ENCODE measurements around the gene CCDC47.

CCDC47 gene

DNA sequence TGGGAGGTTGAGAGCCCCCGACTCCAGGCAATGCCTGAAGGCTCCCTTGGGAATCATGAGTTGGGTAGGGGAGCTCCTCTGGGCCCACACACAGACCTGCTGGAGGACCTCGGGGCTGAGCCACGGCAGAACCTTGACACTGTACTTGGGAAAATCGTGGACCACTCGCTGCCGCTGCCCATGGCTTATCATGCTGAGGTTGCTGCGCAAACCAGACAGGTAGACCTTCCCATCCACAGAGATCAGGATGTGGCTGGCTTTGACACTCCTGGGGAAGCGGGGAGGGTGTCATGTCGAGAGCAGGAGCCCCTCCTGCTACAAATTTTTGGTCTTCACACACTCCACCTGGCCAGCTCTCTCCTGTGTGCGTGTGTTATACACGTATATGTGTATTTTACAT lies 66.2 kb downstream of the CCDC47 start:
- CTCF ChIA-PET: no interaction called here
- Histone ChIP-seq H3K27ac (ENCODE audit: extremely low read depth, low read depth, low read length) (no peak overlapping the region), H3K4me3 (ENCODE audit: low read depth, low read length) (no peak overlapping the region), H3K36me3 (ENCODE audit: control insufficient read depth in 2 of 2, insufficient read depth in 1 of 2, low read length in 2 of 2) (peaks cover 20 to 91% of the 10 kb centered on the region in 2 experiments), H3K9me3 (ENCODE audit: control insufficient read depth, insufficient read depth, low read depth, low read length) (no peaks in the 10 kb centered on the region), H3K4me1 (ENCODE audit: control insufficient read depth, insufficient read depth, low read length) (no peaks in the 10 kb centered on the region)
- no peak for TF ChIP-seq GFI1B (tag by site-specific recombination; IDR thresholded peaks at IDR 0.05)
- no peak for TF ChIP-seq ZNF510 (tag by site-specific recombination; IDR thresholded peaks at IDR 0.05; ENCODE audit: insufficient replicate concordance)
- no peak for TF ChIP-seq ZNF555 (tag by site-specific recombination; conservative IDR thresholded peaks at IDR 0.05)
- TF ChIP-seq ZNF544 (tag by site-specific recombination; IDR thresholded peaks at IDR 0.05): no peak
- no peak for TF ChIP-seq GLIS2 (tag by site-specific recombination; IDR thresholded peaks at IDR 0.05)
- TF ChIP-seq KLF1 (tag by site-specific recombination; IDR thresholded peaks at IDR 0.05): no peak
- no peak for TF ChIP-seq MYNN (tag by site-specific recombination; IDR thresholded peaks at IDR 0.05; ENCODE audit: borderline replicate concordance)
- no peak for TF ChIP-seq EGR2 (tag by site-specific recombination; IDR thresholded peaks at IDR 0.05; ENCODE audit: low read depth)
- no peak for TF ChIP-seq KLF8 (tag by site-specific recombination; IDR thresholded peaks at IDR 0.05)
- TF ChIP-seq ZNF791 (tag by site-specific recombination; IDR thresholded peaks at IDR 0.05): no peak
- no peak for TF ChIP-seq ZBTB48 (tag by site-specific recombination; IDR thresholded peaks at IDR 0.05)
- TF ChIP-seq OVOL3 (tag by site-specific recombination; IDR thresholded peaks at IDR 0.05): no peak
- TF ChIP-seq ZNF23 (tag by site-specific recombination; IDR thresholded peaks at IDR 0.05; ENCODE audit: borderline replicate concordance): no peak
- TF ChIP-seq ZNF48 (tag by site-specific recombination; IDR thresholded peaks at IDR 0.05): no peak
- TF ChIP-seq ZNF549 (tag by site-specific recombination; IDR thresholded peaks at IDR 0.05): no peak
- no peak for TF ChIP-seq ZNF560 (tag by site-specific recombination; IDR thresholded peaks at IDR 0.05; ENCODE audit: borderline replicate concordance)
- POLR2A ChIA-PET: no interaction called here

GRCh38 chr17:63706336-63707082 lies 66.9 kb downstream of the CCDC47 start:
- peaks cover 15 to 84% of the 10 kb centered on the region in 2 experiments for H3K36me3 ChIP-seq (ENCODE audit: control insufficient read depth in 2 of 2, insufficient read depth in 1 of 2, low read length in 2 of 2)
- CTCF ChIA-PET: interaction anchor here (0.6 to 1.4 kb wide), 4 partner anchors 9 to 310 kb away, joined by 3 to 6 read pairs (median 4); no protein-coding TSS in a partner anchor

More at GRCh38 chr17:63706336-63707082, 66.9 kb downstream of the CCDC47 start:
- H3K9me3 ChIP-seq (ENCODE audit: control insufficient read depth, insufficient read depth, low read depth, low read length): no peaks in the 10 kb centered on the region
- H3K4me3 ChIP-seq (ENCODE audit: low read depth, low read length): no peak overlapping the region
- TF ChIP-seq, protein P1, sequence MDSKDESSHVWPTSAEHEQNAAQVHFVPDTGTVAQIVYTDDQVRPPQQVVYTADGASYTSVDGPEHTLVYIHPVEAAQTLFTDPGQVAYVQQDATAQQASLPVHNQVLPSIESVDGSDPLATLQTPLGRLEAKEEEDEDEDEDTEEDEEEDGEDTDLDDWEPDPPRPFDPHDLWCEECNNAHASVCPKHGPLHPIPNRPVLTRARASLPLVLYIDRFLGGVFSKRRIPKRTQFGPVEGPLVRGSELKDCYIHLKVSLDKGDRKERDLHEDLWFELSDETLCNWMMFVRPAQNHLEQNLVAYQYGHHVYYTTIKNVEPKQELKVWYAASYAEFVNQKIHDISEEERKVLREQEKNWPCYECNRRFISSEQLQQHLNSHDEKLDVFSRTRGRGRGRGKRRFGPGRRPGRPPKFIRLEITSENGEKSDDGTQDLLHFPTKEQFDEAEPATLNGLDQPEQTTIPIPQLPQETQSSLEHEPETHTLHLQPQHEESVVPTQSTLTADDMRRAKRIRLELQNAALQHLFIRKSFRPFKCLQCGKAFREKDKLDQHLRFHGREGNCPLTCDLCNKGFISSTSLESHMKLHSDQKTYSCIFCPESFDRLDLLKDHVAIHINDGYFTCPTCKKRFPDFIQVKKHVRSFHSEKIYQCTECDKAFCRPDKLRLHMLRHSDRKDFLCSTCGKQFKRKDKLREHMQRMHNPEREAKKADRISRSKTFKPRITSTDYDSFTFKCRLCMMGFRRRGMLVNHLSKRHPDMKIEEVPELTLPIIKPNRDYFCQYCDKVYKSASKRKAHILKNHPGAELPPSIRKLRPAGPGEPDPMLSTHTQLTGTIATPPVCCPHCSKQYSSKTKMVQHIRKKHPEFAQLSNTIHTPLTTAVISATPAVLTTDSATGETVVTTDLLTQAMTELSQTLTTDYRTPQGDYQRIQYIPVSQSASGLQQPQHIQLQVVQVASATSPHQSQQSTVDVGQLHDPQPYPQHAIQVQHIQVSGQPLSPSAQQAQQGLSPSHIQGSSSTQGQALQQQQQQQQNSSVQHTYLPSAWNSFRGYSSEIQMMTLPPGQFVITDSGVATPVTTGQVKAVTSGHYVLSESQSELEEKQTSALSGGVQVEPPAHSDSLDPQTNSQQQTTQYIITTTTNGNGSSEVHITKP (tag by site-specific recombination; IDR thresholded peaks at IDR 0.05): no peak
- TF ChIP-seq ZNF776 (tag by site-specific recombination; IDR thresholded peaks at IDR 0.05; ENCODE audit: borderline replicate concordance) (no peak), SP7 (tag by site-specific recombination; IDR thresholded peaks at IDR 0.05) (no peak), ZNF211 (tag by site-specific recombination; IDR thresholded peaks at IDR 0.05; ENCODE audit: low read depth) (no peak), ZNF121 (tag by site-specific recombination; IDR thresholded peaks at IDR 0.05) (no peak)
- POLR2A ChIA-PET: interaction anchor here (1.1 to 1.2 kb wide), 2 partner anchors 9 to 85 kb away, joined by 3 read pairs; partner anchors contain the start of gene MAP3K3
- no peak overlapping the region for H3K27ac ChIP-seq (ENCODE audit: extremely low read depth, low read depth, low read length)
- H3K4me1 ChIP-seq (ENCODE audit: control insufficient read depth, insufficient read depth, low read length): no peaks in the 10 kb centered on the region
